EH (cell line): ENCODE data around the gene PALB2.
A peak's percentile ranks its signal among the peaks of the same experiment; 100 is the strongest.

Experiments
- DNase-seq: peaks from one replicate; pipeline ENCODE4 v3.0.0-alpha.2; 2015; ENCODE audit warnings: low read depth

Gene PALB2

GRCh38 chr16:23640931-23641765 lies at the start of gene PALB2, which contains the start of gene DCTN5:
Gene PALB2, minus strand, starts transcription at chr16:23641310. Its CDS starts 153 bp downstream, at chr16:23641157.
Gene DCTN5, plus strand, starts transcription at chr16:23641466. Its CDS starts 77 bp downstream, at chr16:23641543.
- DNase-seq, result peak; percentile 96

GRCh38 chr16:23689442-23690187 lies 48.5 kb upstream of the PALB2 start:
- no peak for DNase-seq

- DNase-seq, result no peak
Measured at GRCh38 chr16:23687034-23687808, 46.1 kb upstream of the PALB2 start.

DNA sequence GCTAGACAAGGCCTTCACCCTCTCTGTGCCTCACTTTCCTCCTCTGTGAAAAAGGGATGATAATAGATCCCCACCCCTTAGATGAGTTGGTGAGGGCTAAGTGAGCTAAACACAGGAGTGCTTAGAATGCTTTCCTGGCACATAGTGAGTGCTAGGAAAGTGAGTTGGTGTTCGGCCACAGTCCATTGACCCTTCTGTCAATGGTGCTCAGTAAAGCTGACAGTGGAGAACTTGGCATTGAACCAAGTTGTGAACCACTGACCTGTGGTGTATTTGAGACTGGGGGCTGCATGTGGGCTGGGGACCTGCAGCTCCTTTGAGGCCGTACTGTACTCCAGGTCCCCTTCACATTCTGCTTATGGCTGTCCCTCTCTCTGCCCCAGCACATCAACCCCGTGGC lies 42.4 kb upstream of the PALB2 start:
- DNase-seq, result no peak

- peak; percentile 23 for DNase-seq
Measured at GRCh38 chr16:23682181-23682580, 41.1 kb upstream of the PALB2 start.

DNA sequence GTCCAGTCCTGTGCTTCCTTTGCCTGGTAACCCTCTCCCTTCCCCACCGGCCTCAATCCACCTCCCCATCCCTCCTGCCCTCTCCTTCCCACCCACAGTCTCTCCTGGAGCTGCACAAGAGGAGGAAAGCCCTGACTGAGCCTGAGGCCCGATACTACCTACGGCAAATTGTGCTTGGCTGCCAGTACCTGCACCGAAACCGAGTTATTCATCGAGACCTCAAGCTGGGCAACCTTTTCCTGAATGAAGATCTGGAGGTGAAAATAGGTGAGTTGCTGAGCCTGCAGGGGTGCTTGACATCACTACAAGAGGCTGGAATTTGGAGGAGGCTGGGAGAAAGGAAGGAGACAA lies 38.9 kb upstream of the PALB2 start:
- no peak for DNase-seq

DNA sequence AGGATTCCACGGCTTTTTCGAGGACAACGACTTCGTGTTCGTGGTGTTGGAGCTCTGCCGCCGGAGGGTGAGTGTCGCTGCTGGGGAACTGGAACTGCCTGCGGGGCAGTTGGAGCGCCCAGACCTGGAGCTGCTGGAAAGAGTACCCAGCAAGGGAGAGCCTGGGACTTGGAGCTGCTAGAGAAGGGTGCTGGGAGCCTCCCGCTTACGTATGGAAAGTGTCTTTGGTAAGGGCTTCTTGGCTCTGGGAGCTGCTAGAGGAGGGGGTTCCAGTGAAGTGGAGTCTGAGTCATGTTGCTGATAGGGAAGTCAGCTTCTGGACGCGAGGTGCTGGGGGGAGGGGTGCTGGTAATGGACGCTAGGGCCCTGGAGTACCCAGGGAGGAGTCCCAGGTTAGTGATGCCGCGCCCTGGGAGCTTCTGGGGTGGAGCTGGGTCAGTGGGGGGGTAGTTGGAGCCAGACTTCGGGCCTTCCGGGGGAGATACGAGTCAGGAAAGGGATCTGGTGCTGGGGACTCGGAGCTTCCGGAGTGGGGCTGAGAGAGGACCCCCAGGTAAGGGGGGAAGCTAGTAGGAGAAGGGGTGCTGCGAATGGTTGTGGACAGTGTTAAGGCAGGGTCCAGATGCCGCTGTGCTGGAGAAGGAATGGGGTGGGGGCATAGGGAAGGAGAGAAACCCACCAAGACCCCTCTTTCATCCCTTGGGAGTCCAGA lies 38.3 kb upstream of the PALB2 start:
- peak; percentile 50 for DNase-seq

GRCh38 chr16:23678430-23679273 lies 37.5 kb upstream of the PALB2 start, which contains the start of gene PLK1:
Gene PLK1, plus strand, starts transcription at chr16:23678889. Its CDS starts 44 bp downstream, at chr16:23678933.
- peak; percentile 85 for DNase-seq

GRCh38 chr16:23676924-23677480 lies 35.9 kb upstream of the PALB2 start:
- DNase-seq, result no peak

DNA sequence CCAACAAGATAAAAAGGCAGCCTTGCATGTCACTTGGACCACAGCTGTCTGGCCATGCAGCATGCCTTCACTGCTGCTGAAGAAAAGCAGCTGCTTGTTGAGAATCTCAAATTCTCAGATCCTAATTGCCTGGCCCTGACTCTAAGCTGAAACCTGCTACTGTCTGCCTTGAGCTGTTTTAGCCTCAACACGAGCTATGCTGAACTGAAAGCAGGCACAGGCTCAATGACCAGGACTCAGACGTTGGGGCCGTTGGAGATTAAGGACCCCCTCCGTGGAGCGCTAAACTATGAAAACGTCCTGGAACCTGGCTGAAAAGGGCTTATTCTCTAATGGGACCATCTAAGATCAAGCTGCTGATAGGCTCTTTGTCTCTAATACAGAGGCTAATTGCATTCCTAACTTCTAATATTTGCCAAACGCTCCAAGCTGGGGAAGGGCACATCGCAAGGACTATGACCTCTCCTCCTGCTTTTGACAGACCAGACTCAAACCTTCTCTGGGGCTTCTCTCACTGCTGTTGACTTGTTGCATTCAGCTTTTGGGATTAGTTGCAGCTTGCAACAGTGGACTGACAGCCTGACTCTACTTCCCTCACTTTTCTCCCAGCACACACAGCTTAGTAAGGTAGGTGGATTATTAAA lies 33.0 kb upstream of the PALB2 start:
- no peak for DNase-seq

- peak; percentile 86 for DNase-seq
Measured at GRCh38 chr16:23670137-23670776, 29.1 kb upstream of the PALB2 start.

DNA sequence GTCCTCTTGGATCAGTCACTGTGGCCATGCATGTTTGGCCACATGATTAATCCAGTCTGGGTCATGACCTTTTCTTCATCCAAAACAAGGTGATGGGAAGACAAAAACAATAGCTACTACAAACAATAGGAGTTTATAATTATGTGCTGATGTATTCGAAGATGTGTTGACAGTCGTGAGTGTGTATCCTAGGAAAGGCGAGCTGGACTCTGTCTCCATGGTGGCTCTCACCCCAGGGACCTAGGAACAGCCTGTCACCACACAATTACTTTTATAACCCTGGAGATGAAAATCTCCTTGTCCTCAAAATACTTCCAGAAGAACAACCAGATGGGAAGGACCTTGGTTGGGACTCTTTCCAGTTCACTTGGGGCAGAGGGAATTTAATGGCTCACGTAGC lies 27.8 kb upstream of the PALB2 start:
- DNase-seq, result no peak

GRCh38 chr16:23668225-23668624 lies 27.1 kb upstream of the PALB2 start:
- no peak for DNase-seq

- no peak for DNase-seq
Measured at GRCh38 chr16:23667355-23667659, 26.2 kb upstream of the PALB2 start.

DNA sequence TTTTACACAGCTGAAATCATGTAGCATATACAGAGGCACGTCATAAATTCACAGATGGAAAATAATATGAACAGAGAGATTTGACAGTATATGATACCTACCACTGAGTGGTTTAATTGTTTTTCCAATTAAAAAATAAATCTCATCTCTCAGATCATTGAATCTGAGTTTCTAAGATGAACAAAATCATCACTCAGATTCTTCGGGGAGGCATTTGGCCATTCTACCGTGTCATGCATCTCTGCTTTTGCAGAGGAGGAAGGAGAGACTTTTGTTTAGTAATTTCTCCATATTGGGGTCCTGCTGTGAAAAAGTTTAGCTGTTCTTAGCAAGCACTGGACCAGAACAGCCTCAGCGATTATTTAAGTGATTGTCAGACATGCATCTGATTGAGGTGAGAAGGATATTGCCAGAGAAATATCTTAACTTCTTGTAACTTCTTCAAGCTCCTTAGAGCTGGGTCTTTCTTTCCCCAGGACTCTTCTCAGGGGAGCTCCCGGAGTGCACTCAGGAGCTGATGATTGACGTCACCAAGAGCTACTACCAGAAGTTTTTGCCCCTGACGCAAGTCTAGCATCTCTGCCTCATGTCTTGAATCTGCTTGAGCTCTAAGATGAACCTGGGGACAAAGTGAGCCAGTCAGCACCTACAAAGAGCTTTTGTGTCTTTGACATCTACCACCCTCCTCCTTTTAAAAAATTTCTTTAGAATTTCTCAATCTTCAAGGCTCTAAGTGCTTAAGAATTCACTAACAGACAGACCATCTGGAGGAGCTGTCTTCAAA lies 25.7 kb upstream of the PALB2 start:
- no peak for DNase-seq

GRCh38 chr16:23663918-23664317 lies 22.8 kb upstream of the PALB2 start:
- no peak for DNase-seq

GRCh38 chr16:23651943-23652468 lies 10.9 kb upstream of the PALB2 start:
- DNase-seq, result no peak

DNA sequence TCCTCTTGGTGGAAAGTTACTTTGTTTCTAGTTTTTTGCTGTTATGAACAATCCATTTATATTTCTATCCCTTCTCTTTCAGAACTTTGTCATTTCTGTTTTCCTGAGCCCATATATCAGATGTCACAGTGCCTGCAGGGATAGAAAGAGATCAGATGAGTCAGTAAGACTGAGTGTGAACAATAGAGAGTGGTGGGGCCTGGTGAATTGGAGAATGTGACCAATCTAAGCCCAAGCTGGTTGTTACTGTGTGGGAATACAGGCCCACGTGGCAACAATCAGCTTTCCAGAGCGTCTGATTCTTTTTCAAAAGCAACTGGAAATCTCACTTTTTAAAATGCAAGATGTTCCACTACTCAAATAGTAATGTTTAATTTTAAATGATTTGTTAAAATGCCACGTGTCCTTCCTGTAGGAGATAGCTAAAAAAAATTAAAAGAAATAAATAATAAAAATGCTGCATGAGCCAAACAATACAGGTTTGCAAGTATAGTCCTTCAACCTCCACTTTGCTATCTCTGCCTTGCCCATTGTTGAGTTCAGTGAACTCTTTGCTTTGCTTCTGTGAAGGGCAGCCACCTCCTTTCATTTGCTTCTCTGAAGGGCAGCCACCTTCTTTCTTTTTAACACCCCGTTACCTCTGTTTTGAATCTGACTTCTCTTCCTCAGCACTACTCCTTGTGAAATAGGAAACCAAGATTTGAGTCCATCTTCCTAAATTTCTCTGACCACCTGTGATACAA lies 9.7 kb upstream of the PALB2 start:
- peak; percentile 37 for DNase-seq
